HG03108 (cell line): ENCODE measurements around the gene VEGFC.

Experiments
- ATAC-seq: cut with Tn5 transposase; IDR thresholded peaks from one replicate; pipeline ENCODE4 v1.9.1; 2021; ENCODE audit warnings: moderate library complexity; ENCODE audit not compliant: unreplicated experiment

The VEGFC gene, protein sequence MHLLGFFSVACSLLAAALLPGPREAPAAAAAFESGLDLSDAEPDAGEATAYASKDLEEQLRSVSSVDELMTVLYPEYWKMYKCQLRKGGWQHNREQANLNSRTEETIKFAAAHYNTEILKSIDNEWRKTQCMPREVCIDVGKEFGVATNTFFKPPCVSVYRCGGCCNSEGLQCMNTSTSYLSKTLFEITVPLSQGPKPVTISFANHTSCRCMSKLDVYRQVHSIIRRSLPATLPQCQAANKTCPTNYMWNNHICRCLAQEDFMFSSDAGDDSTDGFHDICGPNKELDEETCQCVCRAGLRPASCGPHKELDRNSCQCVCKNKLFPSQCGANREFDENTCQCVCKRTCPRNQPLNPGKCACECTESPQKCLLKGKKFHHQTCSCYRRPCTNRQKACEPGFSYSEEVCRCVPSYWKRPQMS

GRCh38 chr4:176792326-176793059, at the start of gene VEGFC:
Gene VEGFC, minus strand, starts transcription at chr4:176792922. Its CDS starts 611 bp downstream, at chr4:176792311.
- ATAC-seq, result peak; percentile 62

GRCh38 chr4:176841711-176842112, 49.0 kb upstream of the VEGFC start:
- ATAC-seq, result no peak

GRCh38 chr4:176840166-176840565, 47.4 kb upstream of the VEGFC start:
- ATAC-seq, result no peak

GRCh38 chr4:176839656-176840055, 46.9 kb upstream of the VEGFC start:
- ATAC-seq, result no peak

- no peak for ATAC-seq
Observed at GRCh38 chr4:176838601-176839433, 46.1 kb upstream of the VEGFC start.

GRCh38 chr4:176837169-176837895, 44.6 kb upstream of the VEGFC start:
- ATAC-seq, result no peak

GRCh38 chr4:176834531-176834930, 41.8 kb upstream of the VEGFC start:
- no peak for ATAC-seq

DNA sequence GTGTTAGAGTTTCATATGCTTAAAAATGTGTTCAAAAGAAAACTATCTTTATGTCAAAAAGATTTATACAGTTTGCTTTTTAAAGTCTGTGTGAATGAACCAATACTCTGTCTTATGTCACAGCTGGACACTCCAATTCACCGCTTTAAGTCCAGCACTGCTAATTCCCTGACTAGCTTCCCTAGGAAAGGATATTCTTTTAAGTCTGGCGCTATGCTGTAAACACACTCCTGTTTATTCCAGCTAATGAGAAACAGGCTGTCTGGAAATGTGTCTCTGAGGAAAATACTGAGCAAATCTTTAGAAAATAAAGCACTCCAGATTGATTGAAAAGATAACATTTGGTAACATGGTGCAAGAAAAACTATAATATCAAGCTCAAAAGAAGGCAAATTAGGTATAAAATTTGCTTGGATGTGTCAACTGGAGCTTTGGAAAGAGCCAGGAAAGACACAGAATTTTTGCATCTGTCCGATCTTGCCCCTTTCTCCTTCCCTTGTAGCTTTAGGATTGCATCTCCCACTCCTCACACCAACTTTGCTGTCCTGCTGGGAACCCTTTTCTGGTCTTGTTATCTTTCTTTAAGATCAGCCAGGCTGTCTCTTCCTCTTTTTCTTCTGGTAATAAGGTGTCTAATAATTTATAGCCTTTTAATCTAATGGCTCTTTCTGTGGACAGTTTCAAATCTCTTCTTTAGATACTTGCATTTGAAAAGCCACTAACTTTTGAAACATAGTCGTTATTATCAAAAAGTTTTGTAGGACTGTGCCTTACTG, 40.9 kb upstream of the VEGFC start:
- no peak for ATAC-seq

DNA sequence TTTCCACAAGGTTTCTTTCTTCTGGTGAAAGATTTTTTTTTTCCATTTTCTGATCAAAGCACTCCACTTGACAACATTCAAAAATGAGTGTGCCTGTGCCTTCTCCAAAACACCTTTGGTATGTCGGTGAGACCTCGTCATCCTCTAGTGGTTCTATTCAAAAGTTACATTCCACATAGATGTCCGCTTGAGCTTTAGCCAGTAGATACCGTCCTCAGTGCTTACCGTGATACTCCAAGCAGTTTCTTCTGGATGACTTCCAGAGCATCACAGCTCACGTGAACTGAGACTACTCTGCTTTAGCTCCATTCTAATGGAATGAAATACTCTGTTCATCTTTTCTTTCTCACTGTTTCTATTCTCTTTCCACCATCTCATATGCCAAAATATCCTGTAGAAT, 38.2 kb upstream of the VEGFC start:
- no peak for ATAC-seq

GRCh38 chr4:176825586-176825985, 32.9 kb upstream of the VEGFC start:
- ATAC-seq, result no peak

- ATAC-seq, result no peak
Observed at GRCh38 chr4:176824645-176825366, 32.1 kb upstream of the VEGFC start.

DNA sequence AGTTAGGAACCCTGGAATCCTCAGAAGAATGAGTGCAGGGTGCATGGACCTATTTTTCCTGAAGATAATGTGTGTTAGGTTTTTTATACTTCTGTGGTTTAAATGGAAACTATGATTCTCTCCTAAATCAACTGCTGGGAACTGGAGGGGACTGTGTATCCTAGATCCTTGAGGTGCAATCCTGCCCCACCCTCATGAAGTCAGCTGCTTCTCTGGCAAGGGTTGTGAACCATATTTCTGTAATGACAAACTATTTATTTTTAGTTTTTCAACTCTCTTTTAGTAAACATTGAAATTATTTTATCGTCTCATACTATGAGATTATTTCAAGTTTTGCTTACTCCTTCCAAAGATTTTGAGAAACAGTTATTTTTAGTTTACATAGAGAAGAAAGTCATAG, 25.8 kb upstream of the VEGFC start:
- ATAC-seq, result no peak

DNA sequence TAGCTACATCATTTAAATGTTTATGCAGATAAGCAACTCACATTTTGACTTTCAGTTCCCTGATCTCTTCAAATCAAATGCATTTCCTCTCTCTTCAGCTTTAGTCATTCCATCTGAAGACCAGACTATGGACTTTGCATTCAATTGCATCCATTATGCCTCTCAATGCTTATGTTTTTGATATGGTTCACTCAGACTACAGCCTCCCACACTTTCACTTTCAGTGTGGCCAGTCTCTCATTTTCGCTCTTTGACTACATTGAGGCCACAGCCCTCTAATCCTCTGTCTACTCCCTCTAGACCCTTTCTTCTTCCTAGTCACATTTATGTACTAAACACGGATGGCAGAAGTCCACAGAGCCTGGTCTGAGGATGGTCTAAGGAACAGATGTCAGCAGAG, 24.5 kb upstream of the VEGFC start:
- ATAC-seq, result no peak

GRCh38 chr4:176814770-176815169, 22.0 kb upstream of the VEGFC start:
- ATAC-seq, result no peak

- ATAC-seq, result no peak
Observed at GRCh38 chr4:176810481-176811249, 17.9 kb upstream of the VEGFC start.

- ATAC-seq, result no peak
Observed at GRCh38 chr4:176806778-176807375, 14.2 kb upstream of the VEGFC start.

DNA sequence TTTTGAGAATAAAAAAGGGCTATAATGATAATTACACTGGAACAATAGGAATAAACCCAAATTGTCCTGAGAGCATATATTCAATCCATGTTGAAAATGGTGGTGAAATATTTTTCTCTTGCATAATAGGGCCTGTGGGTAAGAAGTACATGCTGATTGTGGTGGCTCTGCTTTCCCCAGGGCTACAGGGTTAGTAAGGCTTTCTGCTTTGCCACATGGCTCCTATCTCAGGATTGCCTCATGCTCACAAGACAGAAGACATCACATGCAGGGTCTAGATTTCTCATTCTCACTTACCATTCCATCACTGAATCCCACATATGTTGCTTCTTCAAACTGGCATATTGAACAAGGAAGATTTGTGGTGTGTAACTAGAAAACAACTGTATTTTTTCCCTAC, 12.4 kb upstream of the VEGFC start:
- ATAC-seq, result no peak

GRCh38 chr4:176800891-176801534, 8.3 kb upstream of the VEGFC start:
- ATAC-seq, result no peak
